Activated T-cell treated with anti-CD3 and anti-CD28 coated beads for 24 hours (primary cell): Measurements from ENCODE around the gene NEK7.
"Not testable (repeated sequence)": the region's sequence is repeated elsewhere in the genome, so short reads cannot be mapped to it uniquely, and the experiment has no call there.

Source experiments
- DNase-seq: peaks from one replicate; pipeline ENCODE4 v3.0.0-alpha.2; 2020; ENCODE audit warnings: low read depth

Gene NEK7

GRCh38 chr1:198171667-198172540 lies 15.1 kb downstream of the NEK7 start:
- no peak for DNase-seq

DNA sequence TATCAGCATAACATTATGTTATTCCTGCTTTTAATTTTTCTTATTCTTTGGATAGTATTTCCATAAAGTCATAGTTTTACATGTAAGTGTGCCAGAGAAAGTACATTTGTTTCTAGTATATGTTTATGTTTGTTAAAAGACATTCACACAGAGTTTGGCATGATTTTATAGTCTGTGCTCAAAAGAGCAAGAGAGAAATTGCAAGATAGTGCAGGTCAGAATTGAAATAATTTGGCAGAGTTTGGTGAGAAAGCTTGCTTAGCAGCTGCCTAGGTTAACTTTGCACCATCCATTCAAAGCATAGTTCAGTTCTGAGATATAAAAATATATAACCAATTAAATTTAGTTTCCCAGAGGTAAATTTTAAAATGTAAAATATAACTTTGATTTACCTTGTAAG lies 17.0 kb downstream of the NEK7 start:
- DNase-seq, result no peak

- no peak for DNase-seq
These were observed 17.5 kb downstream of the NEK7 start for GRCh38 chr1:198174297-198174696.

DNA sequence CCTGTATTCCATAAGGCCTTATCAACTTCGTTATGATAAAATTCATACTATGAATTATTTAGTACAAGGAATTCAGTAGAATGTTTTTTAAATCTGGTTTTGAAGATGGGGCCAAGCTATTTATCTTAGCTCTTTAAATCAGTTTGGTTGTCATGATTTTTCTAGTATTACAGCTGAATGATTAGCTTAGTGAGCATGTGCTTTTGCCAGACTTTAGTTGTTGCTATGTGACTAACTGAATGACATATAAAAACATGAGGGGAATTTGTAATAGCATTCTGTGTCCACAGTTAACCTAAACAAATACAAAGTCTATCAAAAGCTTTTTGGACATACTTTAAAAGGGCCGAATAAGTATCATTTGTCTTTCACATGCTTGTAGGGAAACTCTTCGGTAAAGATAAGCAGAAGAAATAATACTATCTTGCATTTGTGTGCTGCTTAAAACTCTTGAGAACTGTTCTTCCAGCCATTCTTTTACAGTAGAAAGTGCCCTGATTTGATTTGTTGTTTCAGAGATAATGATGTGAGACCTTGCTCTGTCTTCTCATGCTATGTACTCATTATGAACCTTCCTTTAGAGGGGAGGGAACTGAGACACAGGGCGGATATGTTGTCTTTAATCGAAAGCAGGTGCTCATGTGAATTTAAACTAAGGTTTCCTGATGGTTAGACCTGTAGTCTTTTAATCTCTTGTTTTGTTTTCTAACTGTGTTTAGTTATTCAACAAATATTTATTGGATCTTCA lies 18.8 kb downstream of the NEK7 start:
- no peak for DNase-seq

GRCh38 chr1:198176179-198176578 lies 19.4 kb downstream of the NEK7 start:
- DNase-seq, result no peak

DNA sequence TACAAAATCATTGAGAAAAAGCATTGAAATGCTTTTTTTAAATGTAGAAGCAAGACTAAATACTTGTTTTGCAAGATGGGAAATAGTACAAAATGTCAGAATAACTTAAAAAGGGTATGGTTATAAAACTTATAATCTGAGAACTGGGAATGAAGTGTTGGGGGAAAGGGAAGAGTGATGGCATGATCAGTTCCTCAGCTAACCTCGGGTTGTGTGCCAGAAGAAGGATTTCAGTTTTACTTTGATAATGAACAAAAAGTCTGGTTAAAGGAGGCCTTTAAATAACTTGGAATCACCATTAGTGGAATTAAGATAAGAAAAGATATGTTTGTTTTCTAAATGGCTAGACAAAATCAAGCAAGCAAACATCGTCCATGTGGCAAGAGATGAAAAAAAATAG lies 20.7 kb downstream of the NEK7 start:
- DNase-seq, result no peak

DNA sequence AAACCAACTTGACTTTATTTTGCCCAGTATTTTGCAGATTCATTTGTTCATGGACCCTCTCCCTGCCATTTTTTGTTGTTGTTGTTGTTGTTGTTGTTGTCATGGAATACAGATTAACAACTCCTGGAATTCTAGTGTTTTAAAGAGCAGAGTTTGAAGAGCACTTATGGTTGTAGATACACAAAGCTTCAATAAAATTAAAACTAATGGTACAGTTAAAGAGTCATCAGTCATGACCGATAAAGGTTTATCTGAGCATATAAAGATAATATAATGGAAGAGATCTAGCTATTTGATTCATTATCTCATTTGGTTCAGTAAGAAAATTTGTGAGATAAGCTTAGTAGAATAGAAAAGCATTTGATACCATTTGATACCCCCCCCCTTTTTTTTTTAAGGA lies 21.8 kb downstream of the NEK7 start:
- no peak for DNase-seq

GRCh38 chr1:198179556-198179981 lies 22.8 kb downstream of the NEK7 start:
- no peak for DNase-seq

DNA sequence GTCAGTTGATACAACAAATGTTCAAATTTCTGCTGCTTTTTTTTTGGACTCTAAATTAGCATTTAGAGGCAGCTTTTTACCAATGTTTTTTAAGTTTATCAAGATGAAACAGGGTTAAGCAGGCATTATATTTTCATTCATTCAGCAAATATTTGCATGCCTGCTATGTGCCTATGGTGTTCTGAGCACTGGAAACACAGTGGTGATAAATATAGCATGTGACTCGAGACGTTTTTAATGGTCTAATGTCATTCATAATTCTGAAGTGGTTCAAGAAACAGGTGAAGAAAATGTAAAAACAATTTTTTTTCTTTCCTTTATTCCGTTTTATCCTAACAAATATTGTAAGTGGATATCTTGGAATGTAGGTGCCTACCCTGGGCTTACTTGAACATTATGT lies 26.8 kb downstream of the NEK7 start:
- DNase-seq, result no peak

GRCh38 chr1:198184516-198184915 lies 27.7 kb downstream of the NEK7 start:
- no peak for DNase-seq

DNA sequence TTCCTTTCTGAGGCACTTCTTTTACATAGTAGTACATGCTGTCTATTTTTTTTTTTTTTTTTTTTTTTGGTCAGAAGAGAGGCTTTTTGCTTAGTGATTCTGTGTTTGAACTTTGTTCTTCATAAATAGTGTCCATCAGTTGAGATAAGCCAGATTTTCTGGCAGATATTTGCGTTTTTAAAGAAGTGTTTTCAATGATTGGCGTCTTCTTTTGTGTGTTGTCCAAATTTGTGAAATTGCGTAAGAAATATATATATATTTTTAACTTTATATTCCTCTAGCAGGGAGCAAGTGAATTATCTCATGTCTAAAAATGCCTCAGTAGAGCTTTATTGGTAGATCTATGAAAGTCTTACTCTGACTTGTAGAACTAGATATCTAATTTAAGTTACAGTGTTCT lies 28.3 kb downstream of the NEK7 start:
- no peak for DNase-seq

GRCh38 chr1:198185759-198186158 lies 29.0 kb downstream of the NEK7 start:
- no peak for DNase-seq

GRCh38 chr1:198186916-198187580 lies 30.2 kb downstream of the NEK7 start:
- DNase-seq, result no peak

- no peak for DNase-seq
These were observed 31.3 kb downstream of the NEK7 start for GRCh38 chr1:198187973-198188588.

DNA sequence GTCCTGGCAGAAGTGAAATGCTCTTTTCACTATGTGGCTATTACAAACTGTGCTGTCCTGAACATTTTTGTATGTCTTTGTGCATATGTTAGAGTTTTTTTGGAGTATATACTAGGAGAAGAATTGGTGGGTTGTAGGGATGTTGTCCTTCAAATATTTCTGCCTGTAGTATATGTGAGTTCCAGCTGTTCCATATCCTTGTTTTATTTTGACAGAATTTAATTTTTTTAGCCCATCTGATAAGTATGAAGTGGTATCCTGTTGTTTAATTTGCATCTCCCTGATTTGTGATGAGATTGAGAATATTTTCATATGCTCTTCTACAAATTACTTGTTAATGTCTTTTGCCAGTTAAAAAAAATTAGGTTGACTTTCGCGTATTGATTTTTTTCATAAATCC lies 34.3 kb downstream of the NEK7 start:
- no peak for DNase-seq

- not testable (repeated sequence) for DNase-seq
These were observed 37.1 kb downstream of the NEK7 start for GRCh38 chr1:198193871-198194270.

- no peak for DNase-seq
These were observed 39.8 kb downstream of the NEK7 start for GRCh38 chr1:198196630-198197029.

DNA sequence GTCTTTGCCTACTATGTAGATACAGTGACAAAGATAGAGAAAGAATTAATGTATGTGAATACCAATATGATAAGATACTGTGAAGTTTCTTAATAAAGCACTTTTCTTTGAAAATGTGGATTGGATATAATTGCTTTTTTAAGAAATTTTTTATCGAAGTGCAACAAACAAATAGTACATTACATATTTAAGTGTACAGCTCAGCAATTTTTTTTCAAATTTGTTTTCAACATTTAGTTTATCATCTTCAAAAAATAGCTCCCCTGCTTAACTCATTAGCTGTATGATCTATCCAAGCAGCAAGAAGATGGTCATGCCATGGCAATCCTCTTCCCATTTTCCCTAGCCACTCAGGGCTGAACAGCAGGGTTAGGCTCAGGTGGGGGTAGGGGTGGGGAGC lies 40.5 kb downstream of the NEK7 start:
- no peak for DNase-seq

- no peak for DNase-seq
These were observed 42.3 kb downstream of the NEK7 start for GRCh38 chr1:198199105-198199504.

DNA sequence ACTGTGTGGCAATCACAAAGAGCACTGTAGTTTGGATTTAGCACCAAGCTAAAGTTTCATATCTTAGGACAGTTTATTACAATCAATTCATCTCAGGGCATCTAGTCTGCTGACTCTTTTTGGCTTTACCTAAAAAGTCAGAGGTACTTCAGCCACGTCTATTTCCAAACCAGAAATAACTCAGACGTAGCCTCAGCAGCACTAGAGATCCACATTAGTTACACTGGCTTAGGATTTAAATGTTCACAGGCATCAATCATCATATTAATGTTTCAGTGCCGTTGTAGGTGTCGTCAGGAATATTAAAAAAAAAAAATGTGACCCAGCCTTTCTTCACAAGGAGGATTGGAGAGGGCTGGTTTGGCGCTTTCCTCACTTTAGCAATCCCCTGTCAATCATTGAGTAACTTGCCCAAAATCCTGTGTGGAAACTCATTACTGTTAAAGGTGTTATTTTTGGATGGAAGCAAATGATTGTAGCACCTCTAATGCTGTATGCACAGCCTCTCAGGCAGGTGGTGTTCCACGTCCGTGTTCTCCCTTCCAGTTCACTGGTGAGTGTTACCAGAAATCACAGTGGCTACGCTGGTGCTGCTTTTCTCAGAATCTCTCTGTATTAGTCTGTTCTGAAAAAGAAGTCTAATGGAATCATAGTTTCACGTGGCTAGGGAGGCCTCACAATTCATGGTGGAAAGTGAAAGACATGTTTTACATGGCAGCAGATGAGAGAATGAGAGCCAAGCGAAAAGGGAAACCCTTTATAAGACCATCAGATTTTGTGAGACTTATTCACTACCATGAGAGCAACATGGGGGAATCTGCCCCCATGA lies 45.4 kb downstream of the NEK7 start:
- no peak for DNase-seq

- DNase-seq, result no peak
These were observed 46.6 kb downstream of the NEK7 start for GRCh38 chr1:198203434-198203833.
